ENCODE data around the gene LRIT3. TPM values are rescaled to one million over a fixed set of nuclear protein-coding genes. Genes with fewer than 3 reads are reported as not detected.

The LRIT3 gene
- total and polyA plus RNA-seq, 4 donors: 0.03 to 0.08 (median 0.07) TPM; not detected in 1

- 80% methylated on average over 9 of the region's 9 CpGs for WGBS
- Histone ChIP-seq H3K4me3 (ENCODE audit: low read depth in 1 of 3, low read length in 3 of 3) (no peak within 1 kb of the TSS), H3K9me3 (ENCODE audit: control insufficient read depth in 4 of 4, low read length in 3 of 4) (no peaks in the 10 kb centered on the region), H3K27me3 (ENCODE audit: control insufficient read depth in 4 of 4, insufficient read depth in 4 of 4, low read length in 3 of 4) (no peaks in the 10 kb centered on the region), H3K9ac (ENCODE audit: low read depth in 1 of 2, low read length in 2 of 2) (no peak within 1 kb of the TSS), H3K27ac (ENCODE audit: low read depth in 1 of 2, low read length in 2 of 2) (no peak within 1 kb of the TSS), H3K4me1 (ENCODE audit: control insufficient read depth in 4 of 4, insufficient read depth in 4 of 4, low read length in 3 of 4) (no peaks in the 10 kb centered on the region), H3K36me3 (ENCODE audit: control insufficient read depth in 4 of 4, insufficient read depth in 3 of 4, low read depth in 1 of 4, low read length in 3 of 4) (no peaks in the 10 kb centered on the region)
- no peak for TF ChIP-seq CTCF (IDR thresholded peaks at IDR 0.05; ENCODE audit: low read depth, low read length, missing input control)
- no peak for TF ChIP-seq HNF4A (conservative IDR thresholded peaks at IDR 0.05)
- TF ChIP-seq GABPA (IDR thresholded peaks at IDR 0.05 in 1 of 2, conservative IDR thresholded peaks at IDR 0.05 in 1 of 2): no peak
- TF ChIP-seq HNF4G (IDR thresholded peaks at IDR 0.05): no peak
- TF ChIP-seq YY1 (IDR thresholded peaks at IDR 0.05): no peak
- TF ChIP-seq TAF1 (conservative IDR thresholded peaks at IDR 0.05): no peak
- no peak for TF ChIP-seq NR2F2 (IDR thresholded peaks at IDR 0.05)
- no peak for TF ChIP-seq JUND (IDR thresholded peaks at IDR 0.05)
- TF ChIP-seq EGR1 (IDR thresholded peaks at IDR 0.05; ENCODE audit: low read depth in 2 of 2): no peak
- TF ChIP-seq FOXA1 (IDR thresholded peaks at IDR 0.05): no peak
- TF ChIP-seq SP1 (IDR thresholded peaks at IDR 0.05): no peak
- TF ChIP-seq, protein P1, sequence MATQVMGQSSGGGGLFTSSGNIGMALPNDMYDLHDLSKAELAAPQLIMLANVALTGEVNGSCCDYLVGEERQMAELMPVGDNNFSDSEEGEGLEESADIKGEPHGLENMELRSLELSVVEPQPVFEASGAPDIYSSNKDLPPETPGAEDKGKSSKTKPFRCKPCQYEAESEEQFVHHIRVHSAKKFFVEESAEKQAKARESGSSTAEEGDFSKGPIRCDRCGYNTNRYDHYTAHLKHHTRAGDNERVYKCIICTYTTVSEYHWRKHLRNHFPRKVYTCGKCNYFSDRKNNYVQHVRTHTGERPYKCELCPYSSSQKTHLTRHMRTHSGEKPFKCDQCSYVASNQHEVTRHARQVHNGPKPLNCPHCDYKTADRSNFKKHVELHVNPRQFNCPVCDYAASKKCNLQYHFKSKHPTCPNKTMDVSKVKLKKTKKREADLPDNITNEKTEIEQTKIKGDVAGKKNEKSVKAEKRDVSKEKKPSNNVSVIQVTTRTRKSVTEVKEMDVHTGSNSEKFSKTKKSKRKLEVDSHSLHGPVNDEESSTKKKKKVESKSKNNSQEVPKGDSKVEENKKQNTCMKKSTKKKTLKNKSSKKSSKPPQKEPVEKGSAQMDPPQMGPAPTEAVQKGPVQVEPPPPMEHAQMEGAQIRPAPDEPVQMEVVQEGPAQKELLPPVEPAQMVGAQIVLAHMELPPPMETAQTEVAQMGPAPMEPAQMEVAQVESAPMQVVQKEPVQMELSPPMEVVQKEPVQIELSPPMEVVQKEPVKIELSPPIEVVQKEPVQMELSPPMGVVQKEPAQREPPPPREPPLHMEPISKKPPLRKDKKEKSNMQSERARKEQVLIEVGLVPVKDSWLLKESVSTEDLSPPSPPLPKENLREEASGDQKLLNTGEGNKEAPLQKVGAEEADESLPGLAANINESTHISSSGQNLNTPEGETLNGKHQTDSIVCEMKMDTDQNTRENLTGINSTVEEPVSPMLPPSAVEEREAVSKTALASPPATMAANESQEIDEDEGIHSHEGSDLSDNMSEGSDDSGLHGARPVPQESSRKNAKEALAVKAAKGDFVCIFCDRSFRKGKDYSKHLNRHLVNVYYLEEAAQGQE (IDR thresholded peaks at IDR 0.05): no peak
- no peak for TF ChIP-seq MAX (IDR thresholded peaks at IDR 0.05)
- TF ChIP-seq RAD21 (IDR thresholded peaks at IDR 0.05): no peak
- TF ChIP-seq, protein P2, sequence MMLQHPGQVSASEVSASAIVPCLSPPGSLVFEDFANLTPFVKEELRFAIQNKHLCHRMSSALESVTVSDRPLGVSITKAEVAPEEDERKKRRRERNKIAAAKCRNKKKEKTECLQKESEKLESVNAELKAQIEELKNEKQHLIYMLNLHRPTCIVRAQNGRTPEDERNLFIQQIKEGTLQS (IDR thresholded peaks at IDR 0.05): no peak
- TF ChIP-seq, protein P3, sequence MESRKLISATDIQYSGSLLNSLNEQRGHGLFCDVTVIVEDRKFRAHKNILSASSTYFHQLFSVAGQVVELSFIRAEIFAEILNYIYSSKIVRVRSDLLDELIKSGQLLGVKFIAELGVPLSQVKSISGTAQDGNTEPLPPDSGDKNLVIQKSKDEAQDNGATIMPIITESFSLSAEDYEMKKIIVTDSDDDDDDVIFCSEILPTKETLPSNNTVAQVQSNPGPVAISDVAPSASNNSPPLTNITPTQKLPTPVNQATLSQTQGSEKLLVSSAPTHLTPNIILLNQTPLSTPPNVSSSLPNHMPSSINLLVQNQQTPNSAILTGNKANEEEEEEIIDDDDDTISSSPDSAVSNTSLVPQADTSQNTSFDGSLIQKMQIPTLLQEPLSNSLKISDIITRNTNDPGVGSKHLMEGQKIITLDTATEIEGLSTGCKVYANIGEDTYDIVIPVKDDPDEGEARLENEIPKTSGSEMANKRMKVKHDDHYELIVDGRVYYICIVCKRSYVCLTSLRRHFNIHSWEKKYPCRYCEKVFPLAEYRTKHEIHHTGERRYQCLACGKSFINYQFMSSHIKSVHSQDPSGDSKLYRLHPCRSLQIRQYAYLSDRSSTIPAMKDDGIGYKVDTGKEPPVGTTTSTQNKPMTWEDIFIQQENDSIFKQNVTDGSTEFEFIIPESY (IDR thresholded peaks at IDR 0.05): no peak
- TF ChIP-seq RXRA (IDR thresholded peaks at IDR 0.05): no peak
- TF ChIP-seq FOXA2 (IDR thresholded peaks at IDR 0.05): no peak
- DNase-seq (ENCODE audit: low spot score): no peak
Observed at GRCh38 chr4:109912706-109913595, 65.0 kb downstream of the LRIT3 start, which contains the start of gene EGF. EGF (plus strand) TSS chr4:109912883; CDS start chr4:109913336, 453 bp downstream.

Measured in liver (tissue), 9 donors.